SKM-1 treated with dmso at 0.1 percent for 144 hours (cell line): ENCODE results near the gene OR52L1.

Source experiments
- DNase-seq: peaks from one replicate; lab custom pipeline; 2025; ENCODE audit not compliant: unreplicated experiment; lab: John Stamatoyannopoulos, UW

OR52L1 gene

GRCh38 chr11:5941951-5942350 lies 44.8 kb downstream of the OR52L1 start, which contains the start of gene OR56A3:
TSS of gene OR56A3 (plus strand) at chr11:5942251. CDS start at chr11:5947347, 5,096 bp downstream.
- DNase-seq, result no peak

- no peak for DNase-seq
Measured at GRCh38 chr11:5940748-5941147, 46.0 kb downstream of the OR52L1 start.

- DNase-seq, result no peak
Measured at GRCh38 chr11:5938603-5938965, 48.2 kb downstream of the OR52L1 start.

GRCh38 chr11:5937868-5938602 lies 48.8 kb downstream of the OR52L1 start:
- no peak for DNase-seq
